Measurements from ENCODE around the gene KRT15.
"Not testable (repeated sequence)": the region's sequence is repeated elsewhere in the genome, so short reads cannot be mapped to it uniquely, and the experiment has no call there.

The KRT15 gene

GRCh38 chr17:41542786-41543185 is 24.1 kb upstream of the KRT15 start:
- DNase-seq: not testable (repeated sequence)

- DNase-seq: no peak
Observed at GRCh38 chr17:41542357-41542756, 23.7 kb upstream of the KRT15 start.

- DNase-seq: no peak
Observed at GRCh38 chr17:41540921-41541625, 22.4 kb upstream of the KRT15 start.

GRCh38 chr17:41539979-41540701 is 21.4 kb upstream of the KRT15 start:
- DNase-seq: no peak

GRCh38 chr17:41539071-41539492 is 20.4 kb upstream of the KRT15 start:
- DNase-seq: no peak

GRCh38 chr17:41538565-41538991 is 19.9 kb upstream of the KRT15 start:
- no peak for DNase-seq

GRCh38 chr17:41537990-41538389 is 19.3 kb upstream of the KRT15 start:
- no peak for DNase-seq

GRCh38 chr17:41537614-41537954 is 18.9 kb upstream of the KRT15 start:
- DNase-seq: no peak

- DNase-seq: no peak
Observed at GRCh38 chr17:41536741-41537613, 18.3 kb upstream of the KRT15 start.

- no peak for DNase-seq
Observed at GRCh38 chr17:41535764-41536481, 17.2 kb upstream of the KRT15 start.

- DNase-seq: no peak
Observed at GRCh38 chr17:41534899-41535546, 16.3 kb upstream of the KRT15 start.

GRCh38 chr17:41533613-41534012 is 14.9 kb upstream of the KRT15 start:
- DNase-seq: no peak

GRCh38 chr17:41532947-41533570 is 14.4 kb upstream of the KRT15 start:
- DNase-seq: no peak

- DNase-seq: no peak
Observed at GRCh38 chr17:41531993-41532392, 13.3 kb upstream of the KRT15 start.

GRCh38 chr17:41530062-41531048 is 11.7 kb upstream of the KRT15 start:
- DNase-seq: no peak

GRCh38 chr17:41529491-41529915 is 10.8 kb upstream of the KRT15 start:
- no peak for DNase-seq

- DNase-seq: no peak
Observed at GRCh38 chr17:41528959-41529353, 10.3 kb upstream of the KRT15 start.

GRCh38 chr17:41527063-41528023 is 8.7 kb upstream of the KRT15 start:
- DNase-seq: no peak

- no peak for DNase-seq
Observed at GRCh38 chr17:41524261-41524660, 5.6 kb upstream of the KRT15 start.

Data from activated gamma-delta T cell (primary cell).